VCaP (cell line): ENCODE measurements around the gene RPS25.

Source experiments
- H3K27ac ChIP-seq: fragments of 450-650 bp; 2 replicates; pipeline ENCODE4 v1.5.1; 2017
- CTCF ChIP-seq: fragments of 450-650 bp; conservative IDR thresholded peaks from 2 replicates; pipeline ENCODE4 v1.5.1; 2017; ENCODE audit warnings: mild to moderate bottlenecking, moderate library complexity

RPS25 gene

GRCh38 chr11:119031912-119032280 is 13.8 kb upstream of the RPS25 start:
- TF ChIP-seq CTCF: no peak
- no peak overlapping the region for H3K27ac ChIP-seq

GRCh38 chr11:119030329-119031047 is 12.3 kb upstream of the RPS25 start, which contains the start of gene SLC37A4:
TSS of gene SLC37A4 (minus strand) at chr11:119030877.
- no peak; the same call in 1 of the 2 replicates for TF ChIP-seq CTCF
- peak within 1 kb of the TSS; percentile 88 for H3K27ac ChIP-seq

DNA sequence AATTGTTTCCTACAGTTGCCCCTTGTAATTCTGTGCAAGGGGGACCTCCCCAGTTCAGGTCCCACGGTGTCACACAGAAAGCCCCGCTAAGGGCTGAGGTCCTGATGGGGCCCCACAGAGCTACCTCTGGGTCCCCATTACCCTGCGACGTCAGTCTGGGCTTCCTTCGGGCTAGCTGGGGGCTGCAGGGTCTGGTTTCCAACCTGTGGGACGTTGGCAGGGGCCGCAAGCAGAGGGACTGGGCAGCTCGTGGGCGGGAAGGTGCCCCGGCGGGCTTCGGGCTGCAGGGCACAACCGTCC is 11.8 kb upstream of the RPS25 start:
- peak overlapping the region; percentile 88 for H3K27ac ChIP-seq

DNA sequence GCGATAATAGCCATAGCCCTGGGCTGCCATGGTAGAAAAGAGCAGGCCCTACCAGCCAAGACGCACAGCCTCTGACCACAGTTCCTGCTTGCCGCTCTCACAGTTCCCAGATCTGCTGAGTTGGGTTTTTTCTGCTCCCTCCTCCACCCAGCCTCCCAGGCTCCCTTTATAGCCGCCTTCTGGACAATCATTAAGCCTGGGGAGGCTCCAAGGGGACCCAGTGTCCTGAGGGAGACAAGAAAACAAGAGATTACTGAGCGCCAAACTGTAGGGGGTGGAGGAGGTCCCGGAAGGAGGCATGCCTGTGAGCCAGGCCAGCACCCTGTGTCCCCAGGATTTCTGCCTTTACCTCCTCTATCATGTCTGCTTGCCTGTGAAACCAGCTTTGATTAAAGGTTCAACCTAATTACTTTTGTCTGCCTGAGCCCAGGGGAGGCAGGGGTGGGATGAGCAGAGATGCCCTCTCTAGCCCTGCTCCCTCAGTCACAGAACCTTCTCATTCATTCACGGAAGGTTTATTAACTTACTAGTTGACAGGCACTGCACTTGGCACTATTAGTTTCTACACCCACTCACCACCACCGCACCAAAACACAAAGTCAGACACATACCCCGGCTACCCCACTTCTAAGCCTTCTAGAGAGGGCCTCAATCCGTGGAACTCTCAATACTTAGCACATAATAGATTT is 11.3 kb upstream of the RPS25 start:
- TF ChIP-seq CTCF: no peak
- peak overlapping the region; percentile 88 for H3K27ac ChIP-seq

More for the DNA sequence above, 11.8 kb upstream of the RPS25 start:
- TF ChIP-seq CTCF: no peak

DNA sequence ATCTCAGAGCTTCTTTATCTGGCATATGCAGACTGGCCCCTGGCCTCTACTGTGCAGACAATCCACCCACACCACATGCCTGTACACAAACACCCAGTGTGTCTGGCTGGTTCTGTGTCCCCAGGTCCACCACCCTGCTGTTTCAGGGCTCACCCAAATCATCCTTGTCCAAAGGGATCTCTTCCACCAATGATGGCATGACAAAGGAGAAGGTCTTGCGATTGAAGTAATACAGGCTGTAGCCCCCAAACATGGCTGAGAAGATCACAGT is 10.9 kb upstream of the RPS25 start:
- peak overlapping the region; percentile 88 for H3K27ac ChIP-seq
- TF ChIP-seq CTCF: no peak

GRCh38 chr11:119028346-119029068 is 10.4 kb upstream of the RPS25 start:
- peak overlapping the region; percentile 88 for H3K27ac ChIP-seq
- TF ChIP-seq CTCF: no peak

DNA sequence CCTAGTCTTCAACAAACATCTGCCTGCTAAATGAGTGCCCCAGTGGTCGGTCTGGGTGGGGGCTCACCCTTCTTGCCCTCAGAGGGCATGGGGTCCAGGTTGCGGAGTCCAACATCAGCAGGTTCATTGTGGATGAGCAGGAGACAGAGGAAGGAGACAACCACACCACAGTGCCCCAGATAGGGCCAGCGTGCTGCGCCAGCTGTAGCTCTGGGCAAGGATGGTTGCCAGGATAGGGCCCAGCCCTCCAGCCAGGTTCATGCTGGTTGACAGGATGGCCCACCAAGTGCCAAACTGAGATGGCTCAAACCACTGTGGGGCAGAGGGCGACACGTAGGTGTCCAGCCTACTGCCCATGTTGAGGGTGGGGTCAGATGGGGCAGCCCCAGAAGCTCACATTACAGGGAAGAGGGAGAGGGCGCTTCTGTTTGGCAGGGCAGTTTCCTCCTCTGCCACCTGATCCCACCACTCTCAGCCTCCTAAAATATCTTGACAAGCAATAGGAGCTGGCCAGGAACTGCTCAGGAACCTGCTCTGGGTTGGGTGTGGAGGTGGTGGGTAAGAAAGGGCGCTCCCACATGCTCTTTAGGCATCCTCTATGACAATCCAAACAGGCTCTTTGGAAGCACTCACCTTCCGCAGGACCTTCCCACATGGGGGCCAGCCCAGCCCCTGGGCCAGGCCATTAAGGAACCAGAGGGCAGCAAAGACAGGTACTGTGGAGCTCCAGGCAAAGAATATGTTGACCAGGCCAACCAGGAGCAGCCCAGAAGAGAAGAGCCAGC is 9.6 kb upstream of the RPS25 start:
- H3K27ac ChIP-seq: peak overlapping the region; percentile 88; the same call in 1 of the 2 replicates
- no peak for TF ChIP-seq CTCF
